HCT116 (cell line): ENCODE measurements around the gene CPEB2. TPM values are rescaled to one million over a fixed set of nuclear protein-coding genes. Genes with fewer than 3 reads are reported as not detected.

Experiments used
- ATAC-seq: fragments of 200-7000 bp; cut with Tn5 transposase; 2 replicates; pipeline ENCODE4 v1.9.1; 2020; ENCODE audit warnings: mild to moderate bottlenecking, moderate library complexity
- BruUV-seq: library from RNA; stranded (reverse); fragments of 400-500 nt; replicated peaks from 2 replicates; lab custom pipeline; 2021; lab: Mats Ljungman, UMichigan
- CTCF ChIA-PET: fragments of 300-600 bp; sonication (Branson Sonifier 250); formaldehyde crosslinking; loops from one replicate; lab custom pipeline; 2021; ENCODE audit warnings: antibody characterized with exemption; lab: Charles Lee
- POLR2A ChIA-PET: fragments of 300-600, 350-600 bp; sonication (Branson Sonifier 250); formaldehyde crosslinking; loops from one replicate; lab custom pipeline; 2021; ENCODE audit warnings: antibody characterized with exemption; lab: Charles Lee
- RAD21 ChIA-PET, 2 experiments: fragments of 300-600 bp; sonication (Branson Sonifier 250); formaldehyde crosslinking; loops; one replicate each; lab custom pipeline; 2023; ENCODE audit warnings: low total read pairs in 2 of 2; ENCODE audit not compliant: uncharacterized antibody in 2 of 2, unreplicated experiment in 2 of 2, low non-redundant PET in 1 of 2; lab: Charles Lee
- DNase-seq: peaks from one replicate; pipeline ENCODE4 v3.0.0-alpha.2; 2010; ENCODE audit warnings: low read depth, low spot score
- H2AFZ ChIP-seq: fragments of 200-600 bp; shearing (Covaris generic), sonication (generic); 2 replicates; pipeline ENCODE4 v1.6.1; 2017; ENCODE audit warnings: low read depth, mixed run types, mixed read lengths, antibody characterized with exemption, low read length; ENCODE audit not compliant: poor library complexity, severe bottlenecking
- H3K27ac ChIP-seq: 2 replicates; pipeline ENCODE4 v1.5.1; 2012; ENCODE audit warnings: low read depth, low read length
- H3K27me3 ChIP-seq: fragments of 200-600 bp; sonication (generic); 2 replicates; pipeline ENCODE4 v1.6.1; 2016; ENCODE audit warnings: mixed run types, low read length, mixed read lengths; ENCODE audit not compliant: insufficient read depth
- H3K36me3 ChIP-seq, 2 experiments: fragments of 200-500 bp in 1 of 2; fragments of 200-600 bp in 1 of 2; sonication (Bioruptor generic) in 1 of 2; sonication (generic) in 1 of 2; 2 replicates each; pipeline versions ENCODE4 v1.5.1 to v1.6.1; 2014 to 2016; ENCODE audit warnings: low read length in 2 of 2, inconsistent platforms in 1 of 2, mixed read lengths in 1 of 2, mixed run types in 1 of 2; ENCODE audit not compliant: insufficient read depth in 2 of 2, control insufficient read depth in 1 of 2
- H3K4me1 ChIP-seq, 2 experiments: fragments of 200-600 bp in 1 of 2; sonication (generic) in 1 of 2; 2 replicates each; pipeline versions ENCODE4 v1.5.1 to v1.6.1; 2012 to 2017; ENCODE audit warnings: low read length in 2 of 2, inconsistent platforms in 1 of 2, mild to moderate bottlenecking in 1 of 2, mixed read lengths in 1 of 2, mixed run types in 1 of 2, moderate library complexity in 1 of 2; ENCODE audit not compliant: insufficient read depth in 2 of 2, control insufficient read depth in 1 of 2
- H3K4me2 ChIP-seq: fragments of 200-600 bp; sonication (generic); 2 replicates; pipeline ENCODE4 v1.6.1; 2017; ENCODE audit warnings: mixed run types, low read length, mixed read lengths
- H3K4me3 ChIP-seq, 2 experiments: fragments of 200-600 bp in 1 of 2; sonication (generic) in 1 of 2; replicated peaks in 1 of 2; 2 replicates each; pipeline ENCODE4 v1.5.1; 2011 to 2016; ENCODE audit warnings: low read length in 2 of 2, control low read depth in 1 of 2, low read depth in 1 of 2, mild to moderate bottlenecking in 1 of 2, mixed read lengths in 1 of 2, mixed run types in 1 of 2
- H3K79me2 ChIP-seq: fragments of 200-600 bp; sonication (generic); 2 replicates; pipeline ENCODE4 v1.6.1; 2017; ENCODE audit warnings: mild to moderate bottlenecking, mixed run types, low read length, moderate library complexity, mixed read lengths; ENCODE audit not compliant: insufficient read depth
- H3K9ac ChIP-seq: fragments of 200-600 bp; sonication (generic); 2 replicates; pipeline ENCODE4 v1.6.1; 2016; ENCODE audit warnings: low read length, mixed read lengths
- H3K9me2 ChIP-seq: fragments of 200-600 bp; sonication (generic), shearing (Covaris generic); 2 replicates; pipeline ENCODE4 v1.6.1; 2017; ENCODE audit warnings: mixed run types, mild to moderate bottlenecking, moderate library complexity; ENCODE audit not compliant: insufficient read depth
- H3K9me3 ChIP-seq, 2 experiments: fragments of 200-500 bp in 1 of 2; fragments of 200-600 bp in 1 of 2; sonication (Bioruptor generic) in 1 of 2; sonication (generic) in 1 of 2; 2 replicates each; pipeline ENCODE4 v1.6.1; 2014 to 2017; ENCODE audit warnings: low read length in 2 of 2, mixed read lengths in 2 of 2, inconsistent platforms in 1 of 2, low read depth in 1 of 2, mild to moderate bottlenecking in 1 of 2, mixed run types in 1 of 2, moderate library complexity in 1 of 2; ENCODE audit not compliant: control insufficient read depth in 1 of 2, insufficient read depth in 1 of 2
- H4K20me1 ChIP-seq: fragments of 200-600 bp; sonication (generic), shearing (Covaris generic); 2 replicates; pipeline ENCODE4 v1.6.1; 2017; ENCODE audit warnings: mixed run types, mild to moderate bottlenecking, moderate library complexity; ENCODE audit not compliant: insufficient read depth
- CEBPB ChIP-seq: IDR thresholded peaks from 2 replicates; pipeline ENCODE4 v1.6.1; 2012; ENCODE audit warnings: low read depth
- CTCF ChIP-seq, 3 experiments: fragments of 200-600 bp in 1 of 3; sonication (generic) in 1 of 3; IDR thresholded peaks in 2 of 3; conservative IDR thresholded peaks in 1 of 3; 2 replicates each; pipeline ENCODE4 v1.5.1; 2012 to 2017; ENCODE audit warnings: low read depth in 2 of 3, low read length in 2 of 3, antibody characterized with exemption in 1 of 3, borderline replicate concordance in 1 of 3, control low read depth in 1 of 3, mild to moderate bottlenecking in 1 of 3, mixed read lengths in 1 of 3, mixed run types in 1 of 3, moderate library complexity in 1 of 3; ENCODE audit not compliant: insufficient read depth in 1 of 3
- EZH2phosphoT487 ChIP-seq: fragments of 200-600 bp; IDR thresholded peaks from 2 replicates; pipeline ENCODE4 v1.6.1; 2018; ENCODE audit warnings: antibody characterized with exemption, borderline replicate concordance
- FOSL1 ChIP-seq: IDR thresholded peaks from 2 replicates; pipeline ENCODE4 v1.6.1; 2012; ENCODE audit warnings: low read depth
- RAD21 ChIP-seq: IDR thresholded peaks from 2 replicates; pipeline ENCODE4 v1.6.1; 2012; ENCODE audit warnings: low read depth, mild to moderate bottlenecking
- REST ChIP-seq: IDR thresholded peaks from 2 replicates; pipeline ENCODE4 v1.6.1; 2012; ENCODE audit warnings: low read depth
- TCF7L2 ChIP-seq: IDR thresholded peaks from 2 replicates; pipeline ENCODE4 v1.7.0; 2011; ENCODE audit warnings: borderline replicate concordance, inconsistent platforms; ENCODE audit not compliant: insufficient read depth, insufficient read length; ENCODE audit errors: extremely low read depth
- YY1 ChIP-seq: IDR thresholded peaks from 2 replicates; pipeline ENCODE4 v1.6.1; 2011; ENCODE audit warnings: low read length, low read depth, moderate library complexity, mild to moderate bottlenecking; ENCODE audit not compliant: insufficient replicate concordance; ENCODE audit errors: extremely low read depth
- ZBTB33 ChIP-seq: IDR thresholded peaks from 2 replicates; pipeline ENCODE4 v1.6.1; 2011; ENCODE audit warnings: mild to moderate bottlenecking, low read length, moderate library complexity; ENCODE audit not compliant: insufficient replicate concordance; ENCODE audit errors: extremely low read depth
- ZNF274 ChIP-seq: fragments of 200-500 bp; sonication (Bioruptor generic); IDR thresholded peaks from 2 replicates; pipeline ENCODE4 v1.6.1; 2014; ENCODE audit warnings: mild to moderate bottlenecking, low read depth, low read length, inconsistent platforms
- intact Hi-C: fragments of 100-400 bp; cut with micrococcal nuclease; formaldehyde crosslinking; loops from 2 replicates; pipeline ENCODE4 v1.10.0; 2022
- total RNA-seq: library from RNA; stranded (reverse); gene quantifications from one replicate; pipeline ENCODE4 v1.2.1, GENCODE V29; 2021; ENCODE audit not compliant: unreplicated experiment

CPEB2 gene
- total RNA-seq, 1 experiment from 2014 or later = 1.3 TPM

GRCh38 chr4:15001869-15002658 is at the start of gene CPEB2 (continued):
- no peak for TF ChIP-seq REST
- no peak for TF ChIP-seq EZH2phosphoT487
- no peak for TF ChIP-seq FOSL1
- TF ChIP-seq, all 23 proteins: peak for 7

- H3K9me3 ChIP-seq = no peaks in the 10 kb centered on the region
- intact Hi-C loops = no loop called here
- no peak for TF ChIP-seq CTCF (IDR thresholded peaks at IDR 0.05 in 2 of 3, conservative IDR thresholded peaks at IDR 0.05 in 1 of 3; ENCODE audit: borderline replicate concordance in 1 of 3, insufficient read depth in 1 of 3, low read depth in 2 of 3, low read length in 2 of 3)
- no peak for TF ChIP-seq EZH2phosphoT487
- no peak for TF ChIP-seq TCF7L2
- TF ChIP-seq ZBTB33 = no peak
- TF ChIP-seq CEBPB = no peak
- no peak for TF ChIP-seq ZNF274
- no peak for TF ChIP-seq YY1
- no peak for TF ChIP-seq RAD21
- no peak for TF ChIP-seq REST
These were observed 43.8 kb upstream of the CPEB2 start for GRCh38 chr4:14958436-14958835.

More at GRCh38 chr4:14958436-14958835, 43.8 kb upstream of the CPEB2 start:
- Histone ChIP-seq H2AFZ (no peak overlapping the region), H3K9ac (no peak overlapping the region), H3K4me3 (no peak overlapping the region), H3K4me1 (no peaks in the 10 kb centered on the region), H3K27me3 (no peaks in the 10 kb centered on the region), H3K79me2 (no peaks in the 10 kb centered on the region), H4K20me1 (no peaks in the 10 kb centered on the region), H3K36me3 (no peaks in the 10 kb centered on the region), H3K4me2 (no peak overlapping the region), H3K9me2 (no peaks in the 10 kb centered on the region), H3K27ac (no peak overlapping the region)
- no peak for DNase-seq
- CTCF ChIA-PET = no interaction called here
- RAD21 ChIA-PET = no interaction called here
- POLR2A ChIA-PET = no interaction called here
- no TSS peak for BruUV-seq
- no peak for ATAC-seq
